Keratinocyte (primary cell): Measurements from ENCODE around the gene CUX1.

ENCODE experiments used
- EZH2 ChIP-seq: IDR thresholded peaks from one replicate; pipeline ENCODE4 v1.6.1; 2012; ENCODE audit warnings: inconsistent platforms, mild to moderate bottlenecking, low read length, moderate library complexity
- TF ChIP-seq, protein P1 (sequence below), 3 experiments: IDR thresholded peaks in 1 of 3; conservative IDR thresholded peaks in 1 of 3; optimal IDR thresholded peaks in 1 of 3; 2 replicates in 2 of 3; 3 replicates in 1 of 3; pipeline versions ENCODE3 to v1.5.1; 2011; ENCODE audit warnings: low read length in 3 of 3, mild to moderate bottlenecking in 3 of 3, moderate library complexity in 2 of 3, control low read depth in 1 of 3, inconsistent platforms in 1 of 3; ENCODE audit not compliant: insufficient read depth in 2 of 3; ENCODE audit errors: extremely low read depth in 1 of 3

GRCh38 chr7:102300643-102301221 is 483.3 kb downstream of the CUX1 start:
- no peak for TF ChIP-seq EZH2
- TF ChIP-seq, protein P1, sequence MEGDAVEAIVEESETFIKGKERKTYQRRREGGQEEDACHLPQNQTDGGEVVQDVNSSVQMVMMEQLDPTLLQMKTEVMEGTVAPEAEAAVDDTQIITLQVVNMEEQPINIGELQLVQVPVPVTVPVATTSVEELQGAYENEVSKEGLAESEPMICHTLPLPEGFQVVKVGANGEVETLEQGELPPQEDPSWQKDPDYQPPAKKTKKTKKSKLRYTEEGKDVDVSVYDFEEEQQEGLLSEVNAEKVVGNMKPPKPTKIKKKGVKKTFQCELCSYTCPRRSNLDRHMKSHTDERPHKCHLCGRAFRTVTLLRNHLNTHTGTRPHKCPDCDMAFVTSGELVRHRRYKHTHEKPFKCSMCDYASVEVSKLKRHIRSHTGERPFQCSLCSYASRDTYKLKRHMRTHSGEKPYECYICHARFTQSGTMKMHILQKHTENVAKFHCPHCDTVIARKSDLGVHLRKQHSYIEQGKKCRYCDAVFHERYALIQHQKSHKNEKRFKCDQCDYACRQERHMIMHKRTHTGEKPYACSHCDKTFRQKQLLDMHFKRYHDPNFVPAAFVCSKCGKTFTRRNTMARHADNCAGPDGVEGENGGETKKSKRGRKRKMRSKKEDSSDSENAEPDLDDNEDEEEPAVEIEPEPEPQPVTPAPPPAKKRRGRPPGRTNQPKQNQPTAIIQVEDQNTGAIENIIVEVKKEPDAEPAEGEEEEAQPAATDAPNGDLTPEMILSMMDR (optimal IDR thresholded peaks at IDR 0.05 in 1 of 3, IDR thresholded peaks at IDR 0.05 in 1 of 3, conservative IDR thresholded peaks at IDR 0.05 in 1 of 3; ENCODE audit: extremely low read depth in 1 of 3, insufficient read depth in 2 of 3, low read length in 3 of 3) = peak in 1 of 3 experiments; percentile 32
